ENCODE data around the gene SLC19A1.
"Not testable (repeated sequence)": the region's sequence is repeated elsewhere in the genome, so short reads cannot be mapped to it uniquely, and the experiment has no call there.

Gene SLC19A1

DNA sequence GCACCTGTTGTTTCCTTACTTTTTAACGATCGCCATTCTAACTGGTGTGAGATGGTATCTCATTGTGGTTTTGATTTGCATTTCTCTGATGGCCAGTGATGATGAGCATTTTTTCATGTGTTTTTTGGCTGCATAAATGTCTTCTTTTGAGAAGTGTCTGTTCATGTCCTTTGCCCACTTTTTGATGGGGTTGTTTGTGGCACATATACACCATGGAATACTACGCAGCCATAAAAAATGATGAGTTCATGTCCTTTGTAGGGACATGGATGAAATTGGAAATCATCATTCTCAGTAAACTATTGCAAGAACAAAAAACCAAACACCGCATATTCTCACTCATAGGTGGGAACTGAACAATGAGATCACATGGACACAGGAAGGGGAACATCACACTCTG, 39.0 kb downstream of the SLC19A1 start:
- not testable (repeated sequence) for H3K9ac ChIP-seq (ENCODE audit: low read length); H3K27ac ChIP-seq (ENCODE audit: low read depth, low read length); H3K36me3 ChIP-seq (ENCODE audit: control insufficient read depth, insufficient read depth, low read length); H3K27me3 ChIP-seq (ENCODE audit: control insufficient read depth, insufficient read depth, low read length); H3K4me1 ChIP-seq (ENCODE audit: control insufficient read depth, insufficient read depth, low read length); H3K4me3 ChIP-seq (ENCODE audit: low read length)

DNA sequence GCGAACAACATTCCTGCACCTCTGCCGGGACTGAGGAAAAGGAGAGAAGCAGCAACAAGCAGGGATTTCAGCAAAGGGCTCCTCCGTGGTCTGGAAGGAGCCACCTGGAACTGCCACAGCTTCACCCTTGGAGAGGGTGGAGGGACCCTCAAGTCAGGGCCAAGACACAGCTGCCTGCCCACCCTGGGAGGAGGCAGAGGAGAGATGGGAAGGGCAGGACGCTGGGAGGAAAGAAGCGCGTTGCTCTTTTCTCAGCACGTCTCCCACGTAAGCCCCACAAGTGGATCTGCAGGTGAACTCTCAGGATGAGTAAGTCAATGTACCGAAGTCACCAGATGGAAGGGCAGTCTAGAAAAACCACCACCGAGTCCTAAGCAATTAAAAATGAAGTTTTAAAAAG, 39.6 kb downstream of the SLC19A1 start:
- Histone ChIP-seq H3K4me1 (ENCODE audit: control insufficient read depth, insufficient read depth, low read length) (no peaks in the 10 kb centered on the region), H3K36me3 (ENCODE audit: control insufficient read depth, insufficient read depth, low read length) (no peaks in the 10 kb centered on the region), H3K4me3 (ENCODE audit: low read length) (no peak overlapping the region), H3K9ac (ENCODE audit: low read length) (no peak overlapping the region), H3K27ac (ENCODE audit: low read depth, low read length) (no peak overlapping the region), H3K27me3 (ENCODE audit: control insufficient read depth, insufficient read depth, low read length) (peaks cover 2% of the 10 kb centered on the region)

DNA sequence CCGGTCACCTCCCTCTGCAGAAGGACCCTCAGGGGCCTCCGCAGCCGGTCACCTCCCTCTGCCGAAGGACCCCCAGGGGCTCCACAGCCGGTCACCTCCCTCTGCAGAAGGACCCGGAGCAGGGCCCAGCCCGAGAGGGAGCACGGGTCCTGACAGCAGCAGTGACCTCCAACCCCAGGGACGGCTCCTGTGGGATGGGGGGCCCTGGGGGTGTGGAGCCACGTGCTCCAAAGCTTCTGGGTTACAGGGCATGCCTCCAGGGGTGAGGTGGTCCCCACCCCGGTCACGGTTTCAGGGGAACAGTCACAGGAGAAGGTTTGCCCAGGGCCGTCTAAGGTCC, 40.3 kb downstream of the SLC19A1 start:
- H3K4me1 ChIP-seq (ENCODE audit: control insufficient read depth, insufficient read depth, low read length): no peaks in the 10 kb centered on the region
- no peak overlapping the region for H3K9ac ChIP-seq (ENCODE audit: low read length)
- H3K4me3 ChIP-seq (ENCODE audit: low read length): no peak overlapping the region
- no peaks in the 10 kb centered on the region for H3K27me3 ChIP-seq (ENCODE audit: control insufficient read depth, insufficient read depth, low read length)
- H3K36me3 ChIP-seq (ENCODE audit: control insufficient read depth, insufficient read depth, low read length): no peaks in the 10 kb centered on the region
- H3K27ac ChIP-seq (ENCODE audit: low read depth, low read length): no peak overlapping the region

DNA sequence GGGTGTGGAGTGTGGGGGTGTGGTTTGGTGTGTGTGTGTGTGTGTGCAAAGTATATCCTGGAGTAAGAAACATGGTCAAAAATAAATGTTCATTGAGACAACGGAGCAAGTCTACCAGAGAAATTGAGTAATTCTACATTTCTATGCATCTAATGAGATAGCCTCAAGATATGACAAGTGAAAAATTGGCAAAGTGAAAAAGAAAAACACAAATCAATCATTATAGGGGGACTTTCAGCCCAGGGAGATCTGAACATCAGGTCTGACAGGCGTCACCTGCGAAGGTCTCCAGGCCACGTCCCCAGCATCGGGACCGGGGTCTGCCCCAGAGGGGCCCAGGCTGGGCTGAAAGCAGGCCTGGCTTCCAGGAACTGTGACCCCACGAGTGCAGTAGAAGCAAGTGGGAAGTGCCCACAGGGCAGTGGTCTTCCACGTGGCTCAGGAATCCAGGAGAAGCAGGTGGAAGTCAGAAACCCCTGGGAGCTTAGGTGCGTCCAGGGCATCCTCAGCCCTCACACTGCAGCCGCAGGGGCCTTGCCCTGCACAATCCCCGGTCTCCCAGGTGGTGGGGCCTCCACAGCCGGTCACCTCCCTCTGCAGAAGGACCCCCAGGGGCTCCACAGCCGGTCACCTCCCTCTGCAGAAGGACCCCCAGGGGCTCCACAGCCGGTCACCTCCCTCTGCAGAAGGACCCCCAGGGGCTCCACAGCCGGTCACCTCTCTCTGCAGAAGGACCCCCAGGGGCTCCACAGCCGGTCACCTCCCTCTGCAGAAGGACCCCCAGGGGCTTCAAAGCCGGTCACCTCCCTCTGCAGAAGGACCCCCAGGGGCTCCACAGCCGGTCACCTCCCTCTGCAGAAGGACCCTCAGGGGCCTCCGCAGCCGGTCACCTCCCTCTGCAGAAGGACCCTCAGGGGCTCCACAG, 40.9 kb downstream of the SLC19A1 start:
- not testable (repeated sequence) for H3K9ac ChIP-seq (ENCODE audit: low read length); H3K4me3 ChIP-seq (ENCODE audit: low read length); H3K27me3 ChIP-seq (ENCODE audit: control insufficient read depth, insufficient read depth, low read length); H3K36me3 ChIP-seq (ENCODE audit: control insufficient read depth, insufficient read depth, low read length); H3K27ac ChIP-seq (ENCODE audit: low read depth, low read length); H3K4me1 ChIP-seq (ENCODE audit: control insufficient read depth, insufficient read depth, low read length)

DNA sequence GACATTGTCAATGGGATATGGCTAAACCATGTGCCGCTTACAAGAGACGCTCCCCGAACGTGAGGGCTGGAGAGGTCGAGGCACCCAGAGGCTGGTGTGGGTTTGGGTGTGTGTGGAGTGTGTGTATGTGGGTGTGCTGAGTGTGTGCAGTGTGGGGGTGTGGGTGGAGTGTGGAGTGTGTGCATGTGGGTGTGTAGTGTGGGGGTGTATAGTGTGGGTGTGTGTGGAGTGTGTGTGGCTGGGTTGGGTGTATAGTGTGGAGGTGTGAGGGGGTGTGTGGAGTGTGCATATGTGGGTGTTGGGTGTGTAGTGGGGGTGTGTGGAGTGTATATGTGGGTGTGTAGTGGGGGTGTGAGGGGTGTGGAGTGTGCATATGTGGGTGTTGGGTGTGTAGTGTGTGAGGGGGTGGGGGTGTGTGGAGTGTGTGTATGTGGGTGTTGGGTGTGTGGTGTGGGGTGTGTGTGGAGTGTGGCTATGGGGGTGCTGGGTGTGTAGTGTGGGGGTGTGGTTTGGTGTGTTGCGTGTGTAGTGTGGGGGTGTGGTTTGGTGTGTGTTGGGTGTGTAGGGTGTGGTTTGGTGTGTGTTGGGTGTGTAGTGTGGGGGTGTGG, 42.2 kb downstream of the SLC19A1 start:
- Histone ChIP-seq H3K27ac (ENCODE audit: low read depth, low read length) (no peak overlapping the region), H3K9ac (ENCODE audit: low read length) (no peak overlapping the region), H3K4me3 (ENCODE audit: low read length) (no peak overlapping the region), H3K4me1 (ENCODE audit: control insufficient read depth, insufficient read depth, low read length) (no peaks in the 10 kb centered on the region), H3K36me3 (ENCODE audit: control insufficient read depth, insufficient read depth, low read length) (peaks cover 3% of the 10 kb centered on the region), H3K27me3 (ENCODE audit: control insufficient read depth, insufficient read depth, low read length) (no peaks in the 10 kb centered on the region)

DNA sequence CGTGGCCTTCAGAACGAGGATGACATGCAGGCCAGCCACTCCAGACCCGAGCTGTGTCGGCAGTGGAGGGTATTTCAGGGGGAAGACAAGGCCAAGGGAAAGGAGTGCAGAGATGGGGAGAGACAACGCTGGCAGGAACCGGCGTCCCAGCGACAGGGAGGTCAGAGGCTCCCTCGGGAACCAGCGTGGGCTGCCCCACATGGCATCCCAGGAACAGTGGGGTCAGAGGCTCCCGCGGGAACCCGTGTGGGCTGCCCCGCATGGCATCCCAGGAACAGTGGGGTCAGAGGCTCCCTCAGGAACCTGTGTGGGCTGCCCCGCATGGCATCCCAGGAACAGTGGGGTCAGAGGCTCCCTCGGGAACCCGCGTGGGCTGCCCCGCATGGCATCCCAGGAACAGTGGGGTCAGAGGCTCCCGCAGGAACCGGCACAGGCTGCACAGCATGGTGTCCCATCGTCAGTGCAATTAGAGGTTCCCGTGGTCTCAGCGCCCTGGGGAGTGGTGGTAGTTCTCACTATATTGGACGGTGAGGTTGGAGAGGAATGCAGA, 43.0 kb downstream of the SLC19A1 start:
- Histone ChIP-seq H3K9ac (ENCODE audit: low read length) (no peak overlapping the region), H3K4me1 (ENCODE audit: control insufficient read depth, insufficient read depth, low read length) (no peaks in the 10 kb centered on the region), H3K4me3 (ENCODE audit: low read length) (no peak overlapping the region), H3K27ac (ENCODE audit: low read depth, low read length) (no peak overlapping the region), H3K36me3 (ENCODE audit: control insufficient read depth, insufficient read depth, low read length) (peaks cover 3% of the 10 kb centered on the region), H3K27me3 (ENCODE audit: control insufficient read depth, insufficient read depth, low read length) (no peaks in the 10 kb centered on the region)

DNA sequence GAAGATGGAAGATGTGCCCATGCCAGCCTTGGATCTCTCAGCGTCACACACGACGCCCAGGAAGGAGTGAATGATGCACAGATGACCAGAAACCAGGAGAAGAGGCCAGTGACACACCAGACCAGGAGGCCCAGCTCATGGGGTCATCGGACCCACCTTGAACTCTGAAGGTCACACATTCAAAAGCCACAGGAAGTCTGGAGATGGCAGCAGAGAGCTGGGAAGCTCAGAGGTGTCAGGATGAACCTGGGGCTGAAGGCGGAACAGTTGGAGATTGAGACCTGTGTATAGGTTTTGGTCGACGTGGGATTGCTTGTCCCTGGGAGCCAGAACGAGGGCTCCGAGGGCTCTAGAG, 43.6 kb downstream of the SLC19A1 start:
- Histone ChIP-seq H3K36me3 (ENCODE audit: control insufficient read depth, insufficient read depth, low read length) (peaks cover 3% of the 10 kb centered on the region), H3K27ac (ENCODE audit: low read depth, low read length) (no peak overlapping the region), H3K4me1 (ENCODE audit: control insufficient read depth, insufficient read depth, low read length) (no peaks in the 10 kb centered on the region), H3K4me3 (ENCODE audit: low read length) (no peak overlapping the region), H3K27me3 (ENCODE audit: control insufficient read depth, insufficient read depth, low read length) (no peaks in the 10 kb centered on the region), H3K9ac (ENCODE audit: low read length) (no peak overlapping the region)

DNA sequence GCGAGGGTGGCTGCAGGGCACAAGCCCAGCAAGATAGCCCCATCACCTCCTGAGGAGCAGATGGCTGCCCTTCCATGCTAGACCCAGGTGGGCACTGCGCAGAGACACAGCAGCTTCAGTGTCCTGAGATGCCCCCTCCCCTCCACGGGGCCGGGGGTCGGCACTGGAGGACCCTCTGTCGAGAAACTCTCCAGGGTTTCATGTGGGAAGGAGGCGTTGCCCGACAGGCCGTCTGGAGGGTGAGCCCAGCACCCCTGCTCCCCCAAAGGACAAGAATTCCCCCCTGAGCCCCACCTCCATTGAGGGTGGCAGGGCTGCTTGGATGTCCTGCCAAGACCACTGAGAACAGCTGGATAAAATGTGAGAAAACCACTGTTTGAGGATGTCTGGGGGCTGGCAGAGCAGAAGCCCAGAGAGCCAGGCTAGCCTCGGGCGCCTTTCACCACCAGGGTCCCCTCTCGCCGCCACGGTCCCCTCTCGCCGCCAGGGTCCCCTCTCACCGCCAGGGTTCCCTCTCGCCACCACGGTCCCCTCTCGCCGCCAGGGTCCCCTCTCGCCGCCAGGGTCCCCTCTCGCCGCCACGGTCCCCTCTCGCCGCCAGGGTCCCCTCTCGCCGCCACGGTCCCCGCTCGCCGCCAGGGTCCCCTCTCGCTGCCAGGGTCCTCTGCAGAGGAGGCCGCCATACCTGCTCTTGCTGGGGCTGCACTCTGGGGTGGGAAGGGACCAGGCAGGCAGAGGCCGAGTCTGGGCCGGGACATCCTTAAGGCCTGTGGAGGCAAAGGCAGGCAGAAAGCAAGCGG, 44.2 kb downstream of the SLC19A1 start:
- H3K4me3 ChIP-seq (ENCODE audit: low read length): no peak overlapping the region
- no peaks in the 10 kb centered on the region for H3K27me3 ChIP-seq (ENCODE audit: control insufficient read depth, insufficient read depth, low read length)
- H3K4me1 ChIP-seq (ENCODE audit: control insufficient read depth, insufficient read depth, low read length): no peaks in the 10 kb centered on the region
- peaks cover 3% of the 10 kb centered on the region for H3K36me3 ChIP-seq (ENCODE audit: control insufficient read depth, insufficient read depth, low read length)
- no peak overlapping the region for H3K27ac ChIP-seq (ENCODE audit: low read depth, low read length)
- H3K9ac ChIP-seq (ENCODE audit: low read length): no peak overlapping the region

DNA sequence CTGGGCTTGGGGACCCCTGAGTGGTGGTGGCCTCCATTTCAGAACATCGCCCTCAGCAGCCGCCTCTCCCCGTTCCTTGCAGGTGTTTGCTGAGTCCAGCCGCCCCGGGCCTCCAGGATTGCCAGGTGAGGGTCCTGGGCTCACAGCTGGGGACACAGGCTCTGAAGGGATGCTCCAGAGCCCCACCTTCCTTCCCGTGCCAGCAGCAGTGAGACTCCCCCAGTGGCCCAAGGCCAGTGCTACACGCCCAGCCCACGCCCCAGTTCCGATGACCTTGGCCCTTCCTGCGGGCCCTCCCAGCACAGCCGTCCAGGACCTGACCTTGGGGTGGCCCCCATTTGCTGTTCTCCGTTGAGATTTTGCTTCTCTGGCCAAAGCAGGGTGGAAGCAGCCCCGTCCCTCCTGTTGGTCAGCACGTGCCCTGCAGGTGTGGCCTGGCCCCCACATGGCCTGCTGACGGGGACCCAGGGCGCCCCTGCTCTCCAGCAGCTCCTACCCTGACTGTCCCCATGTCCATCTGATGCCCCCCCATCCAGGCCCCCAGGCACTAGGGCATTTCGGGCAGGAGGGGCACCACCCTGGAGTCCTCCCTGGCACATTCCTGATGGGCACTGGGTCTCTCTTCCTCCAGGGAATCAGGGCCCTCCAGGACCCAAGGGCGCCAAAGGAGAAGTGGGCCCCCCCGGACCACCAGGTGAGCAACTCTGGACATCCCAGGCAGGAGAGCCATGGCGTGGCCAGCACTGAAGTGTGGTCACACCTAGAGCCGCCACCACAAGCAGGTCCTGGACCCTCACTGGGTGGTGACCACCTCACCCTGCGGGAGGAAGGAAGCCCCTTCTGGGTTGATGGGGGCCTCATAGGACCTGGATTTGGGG, 45.0 kb downstream of the SLC19A1 start:
- Histone ChIP-seq H3K9ac (ENCODE audit: low read length) (no peak overlapping the region), H3K36me3 (ENCODE audit: control insufficient read depth, insufficient read depth, low read length) (peaks cover 3% of the 10 kb centered on the region), H3K27me3 (ENCODE audit: control insufficient read depth, insufficient read depth, low read length) (no peaks in the 10 kb centered on the region)

DNA sequence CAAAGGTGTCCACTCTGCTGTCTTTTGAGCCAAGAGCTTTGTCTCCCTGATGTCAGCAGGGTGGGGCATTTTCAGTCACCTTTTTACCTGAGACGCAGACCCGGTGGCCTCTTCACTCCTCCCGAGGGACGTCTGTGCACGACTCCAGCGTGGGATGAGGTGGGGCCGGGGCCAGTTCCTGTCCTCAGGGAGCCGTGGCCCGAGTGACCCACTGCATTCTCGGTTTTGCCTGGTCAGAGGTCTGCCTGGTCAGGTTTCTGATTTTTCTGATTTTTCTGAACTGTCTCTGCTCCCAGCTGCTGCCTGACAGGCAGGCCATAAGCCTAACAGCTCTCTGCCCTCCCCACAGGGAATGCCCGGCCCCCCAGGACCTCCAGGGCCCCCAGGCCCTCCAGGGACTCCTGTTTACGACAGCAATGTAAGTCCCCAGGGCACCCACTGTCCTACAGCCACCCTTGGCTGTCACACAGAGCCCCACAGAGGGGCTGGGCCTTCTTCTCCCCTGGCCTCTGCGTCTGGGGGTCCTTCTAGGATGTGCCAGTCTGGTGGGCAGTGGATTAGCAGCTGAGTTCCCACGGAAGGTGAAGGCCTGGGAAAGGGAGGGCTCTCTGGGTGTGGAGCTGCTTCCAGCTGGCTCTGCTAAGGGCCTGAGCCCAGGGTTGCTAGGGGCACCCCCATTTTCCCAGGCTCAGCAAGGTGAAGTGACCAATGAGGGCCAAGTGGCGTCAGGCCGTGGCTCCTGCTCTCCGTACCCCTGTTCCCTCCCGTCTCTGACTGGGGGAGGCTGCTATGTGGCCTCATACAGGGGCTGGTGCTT, 45.9 kb downstream of the SLC19A1 start:
- H3K36me3 ChIP-seq (ENCODE audit: control insufficient read depth, insufficient read depth, low read length): peaks cover 3% of the 10 kb centered on the region
- no peak overlapping the region for H3K27ac ChIP-seq (ENCODE audit: low read depth, low read length)
- H3K4me1 ChIP-seq (ENCODE audit: control insufficient read depth, insufficient read depth, low read length): no peaks in the 10 kb centered on the region
- H3K27me3 ChIP-seq (ENCODE audit: control insufficient read depth, insufficient read depth, low read length): no peaks in the 10 kb centered on the region
- H3K9ac ChIP-seq (ENCODE audit: low read length): no peak overlapping the region
- H3K4me3 ChIP-seq (ENCODE audit: low read length): no peak overlapping the region

More for the DNA sequence above, 45.0 kb downstream of the SLC19A1 start:
- Histone ChIP-seq H3K27ac (ENCODE audit: low read depth, low read length) (no peak overlapping the region), H3K4me1 (ENCODE audit: control insufficient read depth, insufficient read depth, low read length) (no peaks in the 10 kb centered on the region), H3K4me3 (ENCODE audit: low read length) (no peak overlapping the region)
